Measurements from ENCODE around the gene SCYL1.

GRCh38 chr11:65555693-65556231 is 30.9 kb downstream of the SCYL1 start:
- TF ChIP-seq CTCF (IDR thresholded peaks at IDR 0.05): no peak
- no peak for TF ChIP-seq POLR2A (IDR thresholded peaks at IDR 0.05)

All from body of pancreas (tissue), 4 donors.